Common myeloid progenitor, CD34-positive (primary cell): ENCODE measurements around the gene CDC42BPG.

Experiments
- CTCF ChIA-PET: fragments of 350-600 bp; sonication (Branson Sonifier 250); formaldehyde crosslinking; loops from one replicate; lab custom pipeline; 2021; ENCODE audit warnings: antibody characterized with exemption; lab: Charles Lee
- POLR2A ChIA-PET: fragments of 350-600 bp; sonication (Branson Sonifier 250); formaldehyde crosslinking; loops from one replicate; lab custom pipeline; 2021; ENCODE audit warnings: antibody characterized with exemption; lab: Charles Lee
- DNase-seq, 3 donors: peaks; one replicate each; pipeline versions ENCODE4 v3.0.0 to v3.0.0-alpha.2; 2013
- H3K27ac ChIP-seq, 2 experiments: 1 replicate in 1 of 2; 2 replicates in 1 of 2; pipeline ENCODE4 v1.7.0; 2013; ENCODE audit warnings: inconsistent platforms in 2 of 2, low read length in 2 of 2, mild to moderate bottlenecking in 2 of 2, low read depth in 1 of 2, moderate library complexity in 1 of 2; ENCODE audit not compliant: severe bottlenecking in 2 of 2, insufficient read depth in 1 of 2, poor library complexity in 1 of 2
- H3K27me3 ChIP-seq, 5 experiments: replicated peaks in 2 of 5; 1 replicate in 3 of 5; 2 replicates in 2 of 5; pipeline versions ENCODE4 v1.6.1 to v1.7.0; 2013; ENCODE audit warnings: low read length in 4 of 5, mild to moderate bottlenecking in 2 of 5, moderate library complexity in 2 of 5, inconsistent platforms in 1 of 5; ENCODE audit not compliant: insufficient read depth in 5 of 5, control insufficient read depth in 4 of 5
- H3K36me3 ChIP-seq, 4 experiments: 1 replicate in 2 of 4; 2 replicates in 2 of 4; pipeline versions ENCODE4 v1.6.1 to v1.7.0; 2013; ENCODE audit warnings: low read length in 3 of 4, control low read depth in 1 of 4, mild to moderate bottlenecking in 1 of 4; ENCODE audit not compliant: control insufficient read depth in 4 of 4, insufficient read depth in 4 of 4
- H3K4me1 ChIP-seq, 4 experiments: 1 replicate in 3 of 4; 2 replicates in 1 of 4; pipeline versions ENCODE4 v1.6.1 to v1.7.1; 2013; ENCODE audit warnings: low read length in 3 of 4, mild to moderate bottlenecking in 3 of 4, control low read depth in 1 of 4, inconsistent platforms in 1 of 4, moderate library complexity in 1 of 4; ENCODE audit not compliant: control insufficient read depth in 4 of 4, insufficient read depth in 4 of 4; ENCODE audit errors: control extremely low read depth in 1 of 4
- H3K4me3 ChIP-seq, 7 experiments: 1 replicate in 4 of 7; 2 replicates in 3 of 7; pipeline versions ENCODE4 v1.5.1 to v1.7.0; 2013; ENCODE audit warnings: mild to moderate bottlenecking in 7 of 7, low read length in 6 of 7, moderate library complexity in 6 of 7, inconsistent platforms in 2 of 7, low read depth in 2 of 7, control low read depth in 1 of 7; ENCODE audit not compliant: insufficient read depth in 4 of 7, control insufficient read depth in 1 of 7; ENCODE audit errors: extremely low read depth in 1 of 7
- H3K9me3 ChIP-seq, 5 experiments: 1 replicate in 4 of 5; 2 replicates in 1 of 5; pipeline versions ENCODE4 v1.6.1 to v1.7.1; 2013; ENCODE audit warnings: low read length in 4 of 5, mild to moderate bottlenecking in 2 of 5, inconsistent platforms in 1 of 5, low read depth in 1 of 5, moderate library complexity in 1 of 5; ENCODE audit not compliant: control insufficient read depth in 4 of 5, insufficient read depth in 2 of 5; ENCODE audit errors: control extremely low read depth in 1 of 5
- WGBS: methylation state at CpG from one replicate; pipeline ENCODE4 v1.1.5; 2013; ENCODE audit not compliant: insufficient coverage; 5-methylcytosine and 5-hydroxymethylcytosine counted together

Gene CDC42BPG

DNA sequence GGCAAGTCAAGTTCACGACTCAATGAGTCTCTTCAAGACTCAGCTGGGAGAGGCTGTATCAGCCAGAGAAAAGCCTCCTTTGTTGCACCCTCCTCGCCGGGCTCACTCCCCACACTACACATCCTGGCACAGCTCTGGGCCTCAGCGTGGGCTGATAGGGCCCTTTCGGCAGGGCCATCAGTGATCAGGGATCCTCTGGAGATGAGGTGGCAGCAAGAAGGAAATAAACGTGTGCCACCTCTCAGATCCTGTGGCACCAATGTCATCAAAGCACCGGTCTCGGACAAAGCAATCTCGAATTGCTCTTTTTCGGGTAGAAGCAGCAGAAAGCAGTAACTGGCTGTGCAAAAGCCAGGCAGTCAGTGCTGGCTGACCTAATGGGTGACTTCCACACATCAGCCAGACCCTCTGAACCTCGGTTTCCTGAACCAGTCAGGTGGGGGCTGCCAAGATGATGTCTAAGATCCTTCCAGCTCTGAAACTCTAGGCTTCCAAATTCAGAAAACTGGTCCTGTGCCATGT, 31.8 kb upstream of the CDC42BPG start:
- ChIA-PET POLR2A (interaction anchor here (1.1 to 1.6 kb wide), 2 partner anchors 12 to 296 kb away, joined by 3 to 4 read pairs; no protein-coding TSS in a partner anchor), CTCF (interaction anchor here (1.0 to 36.3 kb wide), 5 partner anchors 12 to 22 kb away, joined by 3 to 1071 read pairs (median 6); partner anchors contain the start of gene CDC42BPG)
- peak overlapping the region in 5 of 7 experiments; percentile 4 to 93 (median 90) for H3K4me3 ChIP-seq
- no peak overlapping the region for H3K27ac ChIP-seq
- H3K27me3 ChIP-seq, result no peaks in the 10 kb centered on the region
- no peak for DNase-seq
- H3K36me3 ChIP-seq, result peaks cover 0 to 35% (median 18%) of the 10 kb centered on the region in 4 experiments
- H3K9me3 ChIP-seq, result no peaks in the 10 kb centered on the region
- 86% methylated on average over 9 of the region's 11 CpGs for WGBS
- H3K4me1 ChIP-seq, result peaks cover 18 to 61% (median 58%) of the 10 kb centered on the region in 4 experiments

DNA sequence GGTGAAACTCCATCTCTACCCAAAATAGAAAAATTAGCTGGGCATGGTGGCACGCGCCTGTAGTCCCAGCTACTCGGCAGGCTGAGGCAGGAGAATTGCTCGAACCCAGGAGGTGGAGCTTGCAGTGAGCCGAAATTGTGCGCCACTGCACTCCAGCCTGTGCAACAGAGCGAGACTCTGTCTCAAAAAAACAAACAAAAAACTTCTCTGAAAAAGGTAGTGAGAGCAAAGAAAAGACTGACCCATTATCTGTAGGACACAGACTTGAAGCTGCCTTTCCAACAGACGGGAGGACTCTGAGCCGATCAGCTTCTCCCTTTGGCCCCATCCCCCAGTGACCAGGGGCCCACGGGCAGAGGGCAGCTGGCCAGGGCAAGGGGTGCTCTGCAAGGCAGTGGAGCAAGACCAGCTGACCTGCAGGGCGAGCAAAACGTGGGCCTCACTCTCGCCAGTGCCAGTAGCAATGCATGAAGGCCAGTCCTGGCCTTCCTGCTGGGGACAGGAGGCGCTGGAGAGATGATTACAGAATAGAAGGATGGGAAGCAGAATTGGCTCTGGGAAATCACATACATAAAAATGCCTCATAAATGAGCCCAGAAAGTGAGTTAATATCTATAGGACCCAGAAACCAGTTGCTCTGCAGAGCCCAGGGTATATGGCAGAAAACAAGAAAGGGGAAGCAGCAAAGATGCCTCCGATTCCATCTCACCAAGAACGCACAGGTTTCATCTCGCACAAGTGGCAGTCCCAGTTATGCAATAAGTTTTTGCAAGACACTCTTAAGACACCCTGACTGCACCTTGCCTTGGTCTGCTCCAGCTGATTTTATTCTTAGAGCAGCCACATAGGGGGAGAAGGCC, 31.1 kb upstream of the CDC42BPG start:
- WGBS, result 94% methylated on average over 15 of the region's 17 CpGs
- H3K9me3 ChIP-seq, result no peaks in the 10 kb centered on the region
- peaks cover 0 to 40% (median 18%) of the 10 kb centered on the region in 4 experiments for H3K36me3 ChIP-seq
- no peak for DNase-seq
- ChIA-PET CTCF (interaction anchor here (0.8 to 36.3 kb wide), 5 partner anchors 8 to 22 kb away, joined by 3 to 1071 read pairs (median 6); partner anchors contain the start of gene CDC42BPG), POLR2A (interaction anchor here (1.6 kb wide), 1 partner anchor 11 kb away, joined by 4 read pairs; no protein-coding TSS in a partner anchor)
- H3K4me1 ChIP-seq, result peaks cover 15 to 65% (median 60%) of the 10 kb centered on the region in 4 experiments
- H3K4me3 ChIP-seq, result peak overlapping the region in 4 of 7 experiments; percentile 5 to 93 (median 62)
- no peaks in the 10 kb centered on the region for H3K27me3 ChIP-seq
- no peak overlapping the region for H3K27ac ChIP-seq

GRCh38 chr11:64874308-64875240, 30.1 kb upstream of the CDC42BPG start:
- Histone ChIP-seq H3K4me1 (peaks cover 6 to 65% (median 60%) of the 10 kb centered on the region in 4 experiments), H3K4me3 (no peak overlapping the region), H3K9me3 (no peaks in the 10 kb centered on the region), H3K36me3 (peaks cover 0 to 46% (median 18%) of the 10 kb centered on the region in 4 experiments), H3K27me3 (no peaks in the 10 kb centered on the region), H3K27ac (no peak overlapping the region)
- CTCF ChIA-PET, result interaction anchor here (0.8 to 36.3 kb wide), 6 partner anchors 9 to 23 kb away, joined by 3 to 1071 read pairs (median 6); partner anchors contain the start of gene CDC42BPG
- no peak for DNase-seq
- POLR2A ChIA-PET, result no interaction called here
- whole genome bisulfite sequencing, result 94% methylated on average over 26 of the region's 29 CpGs

DNA sequence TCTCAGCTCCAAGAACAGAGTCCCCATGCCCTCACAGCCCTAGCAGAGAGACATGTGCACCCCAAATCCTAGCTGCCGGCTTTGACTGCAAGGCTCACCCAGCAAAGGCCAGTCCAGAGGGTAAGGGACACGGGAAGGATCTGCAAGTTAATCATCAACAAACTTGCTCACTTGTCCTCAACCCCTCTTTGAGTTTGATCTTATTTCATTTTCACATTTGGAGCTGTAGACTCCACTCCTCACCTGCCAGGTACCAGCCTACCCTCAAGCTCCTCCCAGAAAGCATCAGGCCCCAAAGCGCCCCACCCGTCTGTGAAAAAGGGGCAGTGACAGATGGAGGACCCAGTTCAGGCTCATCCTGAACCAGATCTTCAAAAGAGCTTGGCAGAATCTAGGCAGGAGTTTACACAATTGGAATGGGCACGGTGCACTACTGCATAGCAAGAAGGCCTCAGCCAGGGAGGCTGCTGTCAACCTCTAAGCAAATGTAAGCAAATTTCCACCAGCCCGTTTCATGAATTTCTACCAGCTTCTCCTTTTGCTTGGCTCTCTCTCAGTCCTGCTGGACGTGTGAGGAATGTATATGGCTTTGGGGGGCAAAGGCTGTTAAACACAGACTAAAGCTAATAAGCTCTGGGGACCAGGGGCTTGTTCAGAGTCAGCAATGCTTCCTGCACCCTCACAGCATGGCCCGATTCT, 28.5 kb upstream of the CDC42BPG start:
- Histone ChIP-seq H3K27ac (no peak overlapping the region), H3K9me3 (no peaks in the 10 kb centered on the region), H3K27me3 (no peaks in the 10 kb centered on the region), H3K36me3 (peaks cover 0 to 61% (median 19%) of the 10 kb centered on the region in 4 experiments), H3K4me1 (peaks cover 0 to 58% (median 53%) of the 10 kb centered on the region in 4 experiments), H3K4me3 (no peak overlapping the region)
- CTCF ChIA-PET, result interaction anchor here (0.8 to 36.3 kb wide), 6 partner anchors 11 to 79 kb away, joined by 3 to 1071 read pairs (median 5); partner anchors contain the start of gene CDC42BPG
- POLR2A ChIA-PET, result interaction anchor here (0.6 to 1.0 kb wide), 2 partner anchors 9 to 89 kb away, joined by 3 to 4 read pairs; no protein-coding TSS in a partner anchor
- no peak for DNase-seq
- WGBS, result 97% methylated on average over 7 of the region's 8 CpGs

DNA sequence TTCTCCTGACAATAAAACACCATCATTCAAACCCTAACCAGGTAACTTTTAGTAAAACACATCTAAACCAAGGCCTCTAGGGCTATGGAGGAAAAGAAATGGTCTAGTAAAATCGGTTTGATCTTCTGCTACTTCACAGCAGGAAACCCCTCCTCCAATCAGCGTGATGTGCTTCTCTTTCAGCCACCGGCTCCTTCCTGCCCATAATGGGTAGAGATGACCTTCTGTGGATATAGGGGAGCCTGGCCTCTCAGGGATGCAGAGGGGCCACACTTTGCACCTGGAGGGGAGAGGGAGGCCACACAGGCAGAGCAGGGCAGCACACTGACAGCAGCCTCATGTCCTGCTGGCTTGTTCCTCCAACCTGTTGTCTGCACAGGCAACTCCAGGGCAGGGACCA, 27.0 kb upstream of the CDC42BPG start:
- H3K4me3 ChIP-seq, result peak overlapping the region in 1 of 7 experiments; percentile 58
- H3K27ac ChIP-seq, result peak overlapping the region in 1 of 2 experiments; percentile 71

More for the DNA sequence above, 27.0 kb upstream of the CDC42BPG start:
- 0% methylated on average over 2 of the region's 3 CpGs for WGBS
- Histone ChIP-seq H3K36me3 (peaks cover 0 to 68% (median 20%) of the 10 kb centered on the region in 4 experiments), H3K4me1 (peaks cover 0 to 43% (median 39%) of the 10 kb centered on the region in 4 experiments), H3K27me3 (no peaks in the 10 kb centered on the region), H3K9me3 (no peaks in the 10 kb centered on the region)
- ChIA-PET CTCF (interaction anchor here (1.2 to 36.3 kb wide), 2 partner anchors 16 to 17 kb away, joined by 4 to 1071 read pairs; partner anchors contain the start of gene CDC42BPG), POLR2A (no interaction called here)
- no peak for DNase-seq
